OCI-LY3 (cell line): ENCODE results near the gene HAGH.

Source experiments
- H2AFZ ChIP-seq: fragments of 200-600, 300-600 bp; shearing (Covaris generic); 2 replicates; pipeline ENCODE4 v1.6.0; 2014; ENCODE audit warnings: antibody characterized with exemption, low read depth, low read length
- H3K27ac ChIP-seq: fragments of 200-600, 300-600 bp; sonication (generic); 2 replicates; pipeline ENCODE4 v1.5.1; 2014; ENCODE audit warnings: mild to moderate bottlenecking, low read length, moderate library complexity, mixed read lengths
- H3K27me3 ChIP-seq: fragments of 200-600, 300-600 bp; sonication (generic); 2 replicates; pipeline ENCODE4 v1.6.1; 2014; ENCODE audit warnings: low read depth, low read length, mixed read lengths
- H3K36me3 ChIP-seq: fragments of 200-600, 300-600 bp; sonication (generic); replicated peaks from 2 replicates; pipeline ENCODE3; 2014; ENCODE audit warnings: low read depth, low read length, mixed read lengths
- H3K4me1 ChIP-seq: fragments of 300-600, 200-600 bp; sonication (generic); 2 replicates; pipeline ENCODE4 v1.6.1; 2014; ENCODE audit warnings: low read length, mixed read lengths
- H3K4me2 ChIP-seq: fragments of 200-600, 300-600 bp; sonication (generic); 2 replicates; pipeline ENCODE4 v1.6.1; 2014; ENCODE audit warnings: low read length, mixed read lengths
- H3K4me3 ChIP-seq: fragments of 300-600, 200-600 bp; sonication (generic); 2 replicates; pipeline ENCODE4 v1.5.1; 2014; ENCODE audit warnings: antibody characterized with exemption, mild to moderate bottlenecking, low read length, moderate library complexity
- H3K79me2 ChIP-seq: fragments of 300-600, 200-600 bp; shearing (Covaris generic); 2 replicates; pipeline ENCODE4 v1.6.1; 2014; ENCODE audit warnings: mild to moderate bottlenecking, low read length, mixed read lengths
- H3K9ac ChIP-seq: fragments of 300-600, 200-600 bp; shearing (Covaris generic); 2 replicates; pipeline ENCODE4 v1.6.0; 2014; ENCODE audit warnings: mild to moderate bottlenecking, low read length, moderate library complexity
- H3K9me3 ChIP-seq: fragments of 200-600, 300-600 bp; shearing (Covaris generic); 2 replicates; pipeline ENCODE4 v1.6.1; 2014; ENCODE audit warnings: low read length, mixed read lengths; ENCODE audit not compliant: insufficient read depth
- H4K20me1 ChIP-seq: fragments of 200-600, 300-600 bp; sonication (generic); 2 replicates; pipeline ENCODE4 v1.6.1; 2016; ENCODE audit warnings: low read length, mixed read lengths; ENCODE audit not compliant: insufficient read depth
- EZH2phosphoT487 ChIP-seq: fragments of 200-600 bp; shearing (Covaris generic); IDR thresholded peaks from 2 replicates; pipeline ENCODE4 v1.6.1; 2018; ENCODE audit warnings: antibody characterized with exemption, mixed run types, low read depth
- TF ChIP-seq, protein P1 (sequence below): fragments of 200-600, 300-600 bp; sonication (generic); IDR thresholded peaks from 2 replicates; pipeline ENCODE4 v1.5.1; 2014; ENCODE audit warnings: antibody characterized with exemption, low read length, low read depth

HAGH gene

DNA sequence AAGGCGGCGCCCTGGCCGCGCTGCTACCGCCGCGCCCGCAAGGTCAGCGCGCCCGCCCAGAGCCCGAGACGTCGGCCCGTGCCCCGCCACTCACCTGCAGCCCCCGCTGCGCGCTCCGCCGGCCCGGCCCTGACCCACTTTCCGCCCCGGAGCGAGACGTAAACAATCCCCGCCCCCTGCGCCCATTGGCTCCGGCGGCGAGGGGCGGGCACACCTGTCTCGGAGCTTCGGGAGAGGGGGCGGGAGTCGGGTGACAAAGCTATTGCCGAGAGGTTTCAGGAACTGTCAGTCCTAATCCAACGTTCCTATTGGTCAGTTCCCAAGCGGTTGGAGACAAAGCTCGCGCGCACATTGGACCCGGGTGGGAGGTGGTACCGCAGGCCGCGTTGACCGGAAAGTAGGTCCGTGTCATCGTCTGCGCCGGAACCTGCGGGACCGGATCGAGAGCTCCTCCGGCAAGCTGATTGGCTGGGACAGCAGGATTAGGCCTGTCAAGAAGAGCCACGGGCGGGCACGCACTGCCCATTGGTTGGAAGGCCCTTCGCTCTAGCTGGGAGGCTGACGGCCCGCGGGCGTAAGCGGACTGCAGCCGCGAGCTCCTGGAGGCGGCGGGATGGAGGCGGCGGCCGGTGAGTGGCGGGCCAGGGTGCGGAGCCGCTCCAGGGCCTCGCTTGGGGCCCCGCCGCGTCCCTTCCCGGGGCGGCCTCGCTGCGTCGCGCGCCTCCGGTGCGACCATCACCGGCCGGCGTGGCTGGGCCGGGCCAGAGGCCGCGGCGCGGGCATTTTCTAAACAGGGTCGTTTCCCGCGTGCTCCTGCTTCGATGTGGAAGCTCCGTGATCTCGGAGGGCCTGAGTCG lies 44.0 kb downstream of the HAGH start, which contains the start of the genes NUBP2 and SPSB3:
TSS of gene NUBP2 (plus strand) at position 553 of the 857 bp plus-strand sequence. CDS start at position 614, 61 bp downstream.
TSS of gene SPSB3 (minus strand) at position 164 of the 857 bp plus-strand sequence. CDS start 1,088 bp downstream, outside the sequence.
- no peaks in the 10 kb centered on the region for H4K20me1 ChIP-seq

DNA sequence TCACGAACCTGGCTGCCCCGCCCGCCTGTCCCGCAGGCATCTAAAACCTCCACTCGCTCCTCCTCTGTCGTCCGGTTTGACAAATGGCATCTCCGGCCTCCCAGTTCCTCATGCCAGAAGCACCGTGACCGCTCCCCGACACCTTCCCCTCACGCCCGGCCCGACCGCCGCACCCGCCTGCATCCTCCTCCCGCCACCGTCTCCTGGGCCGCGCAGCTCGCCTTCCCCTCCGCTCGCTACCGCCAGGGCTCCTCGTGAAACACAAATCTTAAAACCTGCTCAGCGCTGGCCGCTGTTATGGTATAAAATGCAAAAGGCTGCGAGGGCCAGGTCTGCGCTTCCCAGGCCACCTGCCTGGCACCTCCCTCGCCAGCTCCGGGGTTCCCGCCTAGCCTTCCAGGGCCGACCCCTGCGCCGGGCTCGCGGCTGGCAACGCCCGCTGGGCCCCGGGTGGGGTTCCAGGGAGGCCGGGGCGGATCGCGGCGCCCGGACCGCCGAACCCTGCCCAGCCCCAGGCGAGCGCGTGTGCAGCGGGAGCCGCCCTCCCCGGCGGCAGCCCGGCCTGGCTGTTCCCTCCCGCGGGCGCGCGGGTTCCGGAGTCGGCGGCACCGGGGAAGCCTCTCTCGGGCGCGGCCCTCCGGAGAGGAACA lies 44.7 kb downstream of the HAGH start:
- H3K9ac ChIP-seq = peak overlapping the region; percentile 79
- no peaks in the 10 kb centered on the region for H3K27me3 ChIP-seq
- no peak overlapping the region for H3K27ac ChIP-seq
- H3K4me2 ChIP-seq = peak overlapping the region; percentile 97
- peaks cover 45% of the 10 kb centered on the region for H3K79me2 ChIP-seq
- peaks cover 11% of the 10 kb centered on the region for H3K4me1 ChIP-seq
- no peaks in the 10 kb centered on the region for H4K20me1 ChIP-seq
- H3K4me3 ChIP-seq = peak overlapping the region; percentile 93
- H2AFZ ChIP-seq = no peak overlapping the region
- no peak for TF ChIP-seq EZH2phosphoT487
- TF ChIP-seq, protein P1, sequence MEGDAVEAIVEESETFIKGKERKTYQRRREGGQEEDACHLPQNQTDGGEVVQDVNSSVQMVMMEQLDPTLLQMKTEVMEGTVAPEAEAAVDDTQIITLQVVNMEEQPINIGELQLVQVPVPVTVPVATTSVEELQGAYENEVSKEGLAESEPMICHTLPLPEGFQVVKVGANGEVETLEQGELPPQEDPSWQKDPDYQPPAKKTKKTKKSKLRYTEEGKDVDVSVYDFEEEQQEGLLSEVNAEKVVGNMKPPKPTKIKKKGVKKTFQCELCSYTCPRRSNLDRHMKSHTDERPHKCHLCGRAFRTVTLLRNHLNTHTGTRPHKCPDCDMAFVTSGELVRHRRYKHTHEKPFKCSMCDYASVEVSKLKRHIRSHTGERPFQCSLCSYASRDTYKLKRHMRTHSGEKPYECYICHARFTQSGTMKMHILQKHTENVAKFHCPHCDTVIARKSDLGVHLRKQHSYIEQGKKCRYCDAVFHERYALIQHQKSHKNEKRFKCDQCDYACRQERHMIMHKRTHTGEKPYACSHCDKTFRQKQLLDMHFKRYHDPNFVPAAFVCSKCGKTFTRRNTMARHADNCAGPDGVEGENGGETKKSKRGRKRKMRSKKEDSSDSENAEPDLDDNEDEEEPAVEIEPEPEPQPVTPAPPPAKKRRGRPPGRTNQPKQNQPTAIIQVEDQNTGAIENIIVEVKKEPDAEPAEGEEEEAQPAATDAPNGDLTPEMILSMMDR = no peak
- no peaks in the 10 kb centered on the region for H3K9me3 ChIP-seq
- no peaks in the 10 kb centered on the region for H3K36me3 ChIP-seq

More for the DNA sequence above, 44.0 kb downstream of the HAGH start, which contains the start of the genes NUBP2 and SPSB3:
- Histone ChIP-seq H3K27ac (no peak within 1 kb of the TSS; the same call in 1 of the 2 replicates), H3K4me2 (peak within 1 kb of the TSS; percentile 97), H3K9me3 (no peaks in the 10 kb centered on the region), H3K4me3 (peak within 1 kb of the TSS; percentile 93), H3K9ac (peak within 1 kb of the TSS; percentile 88), H3K27me3 (no peaks in the 10 kb centered on the region), H3K36me3 (no peaks in the 10 kb centered on the region), H2AFZ (no peak within 1 kb of the TSS), H3K4me1 (peaks cover 11% of the 10 kb centered on the region), H3K79me2 (peaks cover 52% of the 10 kb centered on the region)
- no peak for TF ChIP-seq EZH2phosphoT487
- TF ChIP-seq, protein P1 = no peak

DNA sequence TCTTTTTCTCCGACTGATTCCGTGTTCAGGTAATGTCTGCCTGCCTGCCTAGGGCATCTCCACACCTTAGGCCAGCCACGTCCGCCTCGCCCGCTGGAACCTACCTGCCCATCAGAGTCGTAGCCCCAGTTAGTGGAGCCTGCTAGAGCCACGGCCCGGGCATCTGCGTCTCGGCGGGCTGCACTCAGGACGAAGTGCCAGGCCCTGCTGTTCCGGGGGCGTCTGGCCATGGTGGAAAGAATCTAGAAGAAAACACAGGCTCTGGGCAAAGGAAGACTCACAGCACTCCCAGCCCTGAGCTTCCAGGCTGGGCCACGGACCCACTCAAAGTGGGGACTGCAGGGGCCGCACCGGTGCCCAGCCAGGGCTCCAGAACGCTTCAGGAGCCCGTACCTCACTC lies 45.4 kb downstream of the HAGH start:
- TF ChIP-seq, protein P1 = no peak
- no peak for TF ChIP-seq EZH2phosphoT487
- Histone ChIP-seq H3K4me1 (peaks cover 11% of the 10 kb centered on the region), H3K79me2 (peaks cover 39% of the 10 kb centered on the region), H3K4me3 (peak overlapping the region; percentile 93), H3K4me2 (peak overlapping the region; percentile 97), H3K27me3 (no peaks in the 10 kb centered on the region), H3K9ac (peak overlapping the region; percentile 79; the same call in 1 of the 2 replicates), H3K27ac (no peak overlapping the region), H3K36me3 (no peaks in the 10 kb centered on the region), H4K20me1 (no peaks in the 10 kb centered on the region), H2AFZ (no peak overlapping the region), H3K9me3 (no peaks in the 10 kb centered on the region)

DNA sequence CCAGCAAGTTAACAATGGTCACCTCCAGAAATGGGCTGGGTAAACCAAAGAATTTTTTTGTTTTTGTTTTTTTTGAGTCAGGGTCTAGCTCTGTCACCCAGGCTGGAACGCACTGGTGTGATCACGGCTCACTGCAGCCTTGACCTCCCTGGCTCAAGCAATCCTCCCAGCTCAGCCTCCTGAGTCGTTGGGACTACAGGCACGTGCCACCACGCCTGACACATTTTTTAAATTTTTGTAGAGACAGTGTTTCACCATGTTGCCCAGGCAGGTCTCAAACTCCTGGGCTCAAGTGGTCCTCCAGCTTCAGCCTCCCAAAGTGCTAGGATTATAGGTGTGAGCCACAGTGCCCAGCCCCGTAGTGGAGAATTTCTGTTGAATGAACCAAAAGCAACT lies 46.0 kb downstream of the HAGH start:
- H3K27ac ChIP-seq = no peak overlapping the region

More for the DNA sequence above, 46.0 kb downstream of the HAGH start:
- Histone ChIP-seq H3K79me2 (peaks cover 33% of the 10 kb centered on the region), H3K4me3 (no peak overlapping the region), H3K36me3 (no peaks in the 10 kb centered on the region), H2AFZ (no peak overlapping the region), H3K4me1 (peaks cover 11% of the 10 kb centered on the region), H3K9me3 (no peaks in the 10 kb centered on the region), H3K9ac (no peak overlapping the region), H3K27me3 (no peaks in the 10 kb centered on the region), H3K4me2 (no peak overlapping the region), H4K20me1 (no peaks in the 10 kb centered on the region)
- TF ChIP-seq, protein P1 = no peak
- no peak for TF ChIP-seq EZH2phosphoT487
